ENCODE measurements around the gene AGBL2. TPM values are rescaled to one million over a fixed set of nuclear protein-coding genes. Genes with fewer than 3 reads are reported as not detected.

AGBL2 gene
- total RNA-seq, 1 experiment from 2014 or later = not detected

GRCh38 chr11:47756208-47756607 is 41.0 kb upstream of the AGBL2 start:
- ChIA-PET CTCF (no interaction called here), POLR2A (no interaction called here), RAD21 (ENCODE audit: low non-redundant PET in 1 of 2, low total read pairs in 2 of 2, uncharacterized antibody in 2 of 2, unreplicated experiment in 2 of 2) (no interaction called here)
- no peaks in the 10 kb centered on the region for H3K9me2 ChIP-seq (ENCODE audit: insufficient read depth)
- no peak for TF ChIP-seq CBX3 (IDR thresholded peaks at IDR 0.05; ENCODE audit: low read depth)
- no peak for TF ChIP-seq POLR2A (IDR thresholded peaks at IDR 0.05; ENCODE audit: borderline replicate concordance, extremely low read depth, insufficient read depth, insufficient read length)
- TF ChIP-seq EZH2 (IDR thresholded peaks at IDR 0.05) = no peak
- TF ChIP-seq ATF3 (IDR thresholded peaks at IDR 0.05) = no peak
- TF ChIP-seq RAD21 (IDR thresholded peaks at IDR 0.05; ENCODE audit: low read depth) = no peak
- TF ChIP-seq POLR2AphosphoS5 (IDR thresholded peaks at IDR 0.05; ENCODE audit: low read depth, low read length) = no peak
- no peak for TF ChIP-seq EZH2phosphoT487 (IDR thresholded peaks at IDR 0.05; ENCODE audit: borderline replicate concordance)
- peaks cover 49 to 55% of the 10 kb centered on the region in 2 experiments for H3K36me3 ChIP-seq (ENCODE audit: control insufficient read depth in 1 of 2, insufficient read depth in 2 of 2, low read length in 2 of 2)
- no peaks in the 10 kb centered on the region for H4K20me1 ChIP-seq (ENCODE audit: insufficient read depth)
- H3K4me1 ChIP-seq (ENCODE audit: control insufficient read depth in 1 of 2, insufficient read depth in 2 of 2, low read length in 2 of 2) = no peaks in the 10 kb centered on the region
- ATAC-seq (no peak), DNase-seq (ENCODE audit: low read depth, low spot score) (no peak)
- H3K79me2 ChIP-seq (ENCODE audit: insufficient read depth, low read length) = peaks cover 59% of the 10 kb centered on the region
- BruUV-seq (replicated peaks) = no TSS peak
- intact Hi-C loops (cut with micrococcal nuclease) = no loop called here
- no peak overlapping the region for H3K4me2 ChIP-seq (ENCODE audit: low read length)
- no peaks in the 10 kb centered on the region for H3K27me3 ChIP-seq (ENCODE audit: insufficient read depth, low read length)
- no peak overlapping the region for H2AFZ ChIP-seq (ENCODE audit: low read depth, low read length, poor library complexity, severe bottlenecking)
- no peak overlapping the region for H3K4me3 ChIP-seq (replicated peaks in 1 of 2; ENCODE audit: low read depth in 1 of 2, low read length in 2 of 2)
- H3K9ac ChIP-seq (ENCODE audit: low read length) = no peak overlapping the region
- H3K9me3 ChIP-seq (ENCODE audit: control insufficient read depth in 1 of 2, insufficient read depth in 1 of 2, low read depth in 1 of 2, low read length in 2 of 2) = no peaks in the 10 kb centered on the region
- no peak overlapping the region for H3K27ac ChIP-seq (ENCODE audit: low read depth, low read length)

GRCh38 chr11:47750725-47751124 is 35.6 kb upstream of the AGBL2 start:
- H3K9me3 ChIP-seq (ENCODE audit: control insufficient read depth in 1 of 2, insufficient read depth in 1 of 2, low read depth in 1 of 2, low read length in 2 of 2) = no peaks in the 10 kb centered on the region
- no peaks in the 10 kb centered on the region for H4K20me1 ChIP-seq (ENCODE audit: insufficient read depth)
- H3K4me2 ChIP-seq (ENCODE audit: low read length) = no peak overlapping the region
- H3K4me3 ChIP-seq (replicated peaks in 1 of 2; ENCODE audit: low read depth in 1 of 2, low read length in 2 of 2) = no peak overlapping the region
- no peaks in the 10 kb centered on the region for H3K4me1 ChIP-seq (ENCODE audit: control insufficient read depth in 1 of 2, insufficient read depth in 2 of 2, low read length in 2 of 2)
- no peaks in the 10 kb centered on the region for H3K27me3 ChIP-seq (ENCODE audit: insufficient read depth, low read length)
- H3K36me3 ChIP-seq (ENCODE audit: control insufficient read depth in 1 of 2, insufficient read depth in 2 of 2, low read length in 2 of 2) = peaks cover 58 to 65% of the 10 kb centered on the region in 2 experiments
- no peak overlapping the region for H3K27ac ChIP-seq (ENCODE audit: low read depth, low read length)
- ChIA-PET RAD21 (ENCODE audit: low non-redundant PET in 1 of 2, low total read pairs in 2 of 2, uncharacterized antibody in 2 of 2, unreplicated experiment in 2 of 2) (no interaction called here), CTCF (no interaction called here), POLR2A (no interaction called here)
- no peak overlapping the region for H3K9ac ChIP-seq (ENCODE audit: low read length)
- DNase-seq (ENCODE audit: low read depth, low spot score) (no peak), ATAC-seq (no peak)
- BruUV-seq (replicated peaks) = no TSS peak
- H2AFZ ChIP-seq (ENCODE audit: low read depth, low read length, poor library complexity, severe bottlenecking) = no peak overlapping the region
- intact Hi-C loops (cut with micrococcal nuclease) = no loop called here
- peaks cover 43% of the 10 kb centered on the region for H3K79me2 ChIP-seq (ENCODE audit: insufficient read depth, low read length)
- H3K9me2 ChIP-seq (ENCODE audit: insufficient read depth) = no peaks in the 10 kb centered on the region
- TF ChIP-seq ZFX (IDR thresholded peaks at IDR 0.05) (no peak), RAD21 (IDR thresholded peaks at IDR 0.05; ENCODE audit: low read depth) (no peak), TCF7L2 (IDR thresholded peaks at IDR 0.05; ENCODE audit: borderline replicate concordance, extremely low read depth, insufficient read depth, insufficient read length) (no peak), ZBTB33 (IDR thresholded peaks at IDR 0.05; ENCODE audit: extremely low read depth, insufficient replicate concordance, low read length) (no peak), SIN3A (IDR thresholded peaks at IDR 0.05; ENCODE audit: low read depth) (no peak), CEBPB (IDR thresholded peaks at IDR 0.05; ENCODE audit: low read depth) (no peak), SRF (IDR thresholded peaks at IDR 0.05; ENCODE audit: low read depth) (no peak), EZH2 (IDR thresholded peaks at IDR 0.05) (no peak), REST (IDR thresholded peaks at IDR 0.05; ENCODE audit: low read depth) (no peak), CBX3 (IDR thresholded peaks at IDR 0.05; ENCODE audit: low read depth) (no peak), MAX (IDR thresholded peaks at IDR 0.05) (no peak), JUND (IDR thresholded peaks at IDR 0.05) (no peak), YY1 (IDR thresholded peaks at IDR 0.05; ENCODE audit: extremely low read depth, insufficient replicate concordance, low read depth, low read length) (no peak), EZH2phosphoT487 (IDR thresholded peaks at IDR 0.05; ENCODE audit: borderline replicate concordance) (no peak)
